GM12865 (cell line): ENCODE results near the gene TMEM114.

Source experiments
- DNase-seq: peaks from one replicate; pipeline ENCODE4 v3.0.0; 2010; ENCODE audit warnings: low read depth
- H3K4me3 ChIP-seq: 2 replicates; pipeline ENCODE4 v1.5.1; 2011; ENCODE audit warnings: mild to moderate bottlenecking, low read depth, low read length, control low read depth
- TF ChIP-seq, protein P1 (sequence below): IDR thresholded peaks from 2 replicates; pipeline ENCODE4 v1.5.1; 2011; ENCODE audit warnings: low read length, control low read depth, low read depth, inconsistent platforms; ENCODE audit not compliant: insufficient read depth; ENCODE audit errors: missing control alignments

Gene TMEM114

DNA sequence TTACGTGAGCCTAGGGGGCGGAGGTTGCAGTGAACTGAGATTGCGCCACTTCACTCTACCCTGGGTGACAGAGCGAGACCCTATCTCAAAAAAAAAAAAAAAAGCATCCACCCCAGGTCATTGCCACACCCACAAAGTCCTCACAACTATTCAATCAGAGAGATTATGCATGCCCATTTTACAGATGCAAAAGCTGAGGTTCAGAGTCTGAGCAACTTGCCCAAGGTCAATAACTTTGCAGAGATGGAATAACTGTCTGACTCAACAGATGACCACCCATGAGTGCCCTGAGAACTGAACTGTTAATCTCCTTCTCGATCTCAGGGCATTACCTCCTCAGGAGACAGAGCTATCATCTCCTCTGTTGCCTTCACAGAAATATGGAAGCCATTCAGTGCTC is 5.5 kb upstream of the TMEM114 start:
- no peak overlapping the region for H3K4me3 ChIP-seq
- TF ChIP-seq, protein P1, sequence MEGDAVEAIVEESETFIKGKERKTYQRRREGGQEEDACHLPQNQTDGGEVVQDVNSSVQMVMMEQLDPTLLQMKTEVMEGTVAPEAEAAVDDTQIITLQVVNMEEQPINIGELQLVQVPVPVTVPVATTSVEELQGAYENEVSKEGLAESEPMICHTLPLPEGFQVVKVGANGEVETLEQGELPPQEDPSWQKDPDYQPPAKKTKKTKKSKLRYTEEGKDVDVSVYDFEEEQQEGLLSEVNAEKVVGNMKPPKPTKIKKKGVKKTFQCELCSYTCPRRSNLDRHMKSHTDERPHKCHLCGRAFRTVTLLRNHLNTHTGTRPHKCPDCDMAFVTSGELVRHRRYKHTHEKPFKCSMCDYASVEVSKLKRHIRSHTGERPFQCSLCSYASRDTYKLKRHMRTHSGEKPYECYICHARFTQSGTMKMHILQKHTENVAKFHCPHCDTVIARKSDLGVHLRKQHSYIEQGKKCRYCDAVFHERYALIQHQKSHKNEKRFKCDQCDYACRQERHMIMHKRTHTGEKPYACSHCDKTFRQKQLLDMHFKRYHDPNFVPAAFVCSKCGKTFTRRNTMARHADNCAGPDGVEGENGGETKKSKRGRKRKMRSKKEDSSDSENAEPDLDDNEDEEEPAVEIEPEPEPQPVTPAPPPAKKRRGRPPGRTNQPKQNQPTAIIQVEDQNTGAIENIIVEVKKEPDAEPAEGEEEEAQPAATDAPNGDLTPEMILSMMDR, result no peak
- DNase-seq, result no peak

DNA sequence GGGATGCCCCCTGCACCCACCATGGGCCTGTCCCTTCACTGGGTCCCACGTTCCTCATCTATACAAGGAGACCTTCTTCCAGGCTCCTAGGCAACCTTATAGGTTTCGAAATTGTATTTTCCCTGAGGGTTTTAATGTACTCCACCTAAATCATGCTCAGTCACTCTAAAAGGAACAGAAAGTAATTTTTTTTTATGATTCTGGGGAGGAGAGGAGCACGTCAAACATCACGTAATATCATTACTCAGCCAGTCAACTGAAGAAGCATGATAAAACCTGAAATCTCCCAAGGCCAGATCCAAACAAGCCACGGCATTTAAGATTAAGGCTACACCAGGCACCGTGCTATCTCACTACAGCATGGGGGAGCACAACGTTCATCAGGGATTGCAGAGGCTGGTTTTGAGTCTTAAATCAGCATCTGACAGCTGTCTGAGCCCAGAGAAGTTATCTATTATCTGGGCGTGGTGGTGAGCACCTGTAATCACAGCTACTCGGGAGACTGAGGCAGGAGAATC is 3.9 kb upstream of the TMEM114 start:
- DNase-seq, result peak; percentile 6
- TF ChIP-seq, protein P1, result no peak
- H3K4me3 ChIP-seq, result no peak overlapping the region

DNA sequence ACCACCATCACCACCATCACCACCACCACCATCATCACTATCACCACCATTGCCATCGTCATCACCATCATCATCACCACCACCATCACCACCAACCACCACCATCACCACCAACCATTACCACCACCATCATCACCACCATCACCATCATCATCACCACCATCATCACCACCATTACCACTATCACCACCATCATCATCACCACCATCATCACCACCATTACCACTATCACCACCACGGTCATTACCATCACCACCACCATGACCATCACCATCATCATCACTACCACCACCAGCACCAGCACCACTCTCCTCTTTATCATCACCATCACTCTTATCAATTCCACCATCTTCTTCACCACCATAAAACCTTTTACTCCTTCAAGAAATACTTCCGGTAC is 1.1 kb upstream of the TMEM114 start:
- no peak overlapping the region for H3K4me3 ChIP-seq
- no peak for DNase-seq
- TF ChIP-seq, protein P1, result no peak

DNA sequence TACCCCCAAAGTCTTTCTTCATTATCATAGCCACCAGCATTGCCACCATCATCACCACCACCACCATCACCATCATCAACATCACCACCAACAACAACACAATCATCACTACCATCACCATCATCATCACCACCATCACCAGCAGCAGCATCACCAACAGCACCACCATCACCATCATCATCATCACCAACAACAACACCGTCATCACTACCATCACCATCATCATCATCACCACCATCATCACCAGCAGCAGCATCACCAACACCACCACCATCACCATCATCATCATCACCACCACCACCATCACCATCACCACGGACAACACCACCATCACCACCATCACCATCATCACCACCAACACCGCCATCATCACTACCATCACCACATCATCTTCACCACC is 500 bp upstream of the TMEM114 start:
- DNase-seq, result no peak
- H3K4me3 ChIP-seq, result no peak overlapping the region
- TF ChIP-seq, protein P1, result no peak

DNA sequence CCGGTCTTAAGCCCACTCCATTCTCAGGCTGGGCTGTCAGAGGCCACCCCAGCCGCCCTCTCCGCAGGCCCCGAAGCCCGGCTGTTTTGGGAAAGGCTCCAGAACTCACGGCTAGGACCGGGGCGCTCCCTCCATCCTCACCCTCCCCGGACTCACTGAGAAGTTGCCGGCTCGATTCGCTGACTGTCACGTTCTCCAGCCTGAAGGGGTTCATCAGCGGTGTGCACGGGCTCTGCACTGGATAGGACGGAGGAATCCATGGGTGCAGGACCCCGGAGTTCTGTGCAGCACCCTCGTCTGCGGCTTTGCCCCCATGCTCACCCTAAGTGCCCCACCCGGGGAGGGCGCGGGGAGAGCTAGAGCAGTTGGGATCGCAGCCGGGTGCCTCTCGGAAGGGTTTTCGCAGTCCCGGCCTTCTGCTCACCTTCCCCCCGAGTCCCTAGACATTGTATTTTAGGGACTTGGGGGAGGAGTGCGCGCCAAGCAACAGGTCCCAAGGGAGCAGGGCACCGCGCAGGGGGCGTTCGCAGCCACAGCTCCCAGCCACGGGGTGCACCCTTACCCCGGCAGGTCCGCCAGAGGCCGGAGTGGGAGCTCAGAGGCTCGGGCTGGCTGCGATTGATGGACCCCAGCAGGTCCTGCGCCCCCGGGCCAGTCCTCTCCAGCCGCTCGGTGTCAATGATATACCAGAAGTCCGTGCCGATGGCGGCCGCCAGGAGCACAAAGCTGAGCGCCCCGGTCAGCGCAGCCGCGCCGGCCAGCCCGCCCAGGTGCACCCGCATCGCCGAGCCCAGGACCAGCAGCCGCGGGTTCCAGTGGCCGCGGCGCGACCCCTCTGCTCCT is 1.0 kb downstream of the TMEM114 start:
- TF ChIP-seq, protein P1, result no peak
- DNase-seq, result no peak
- H3K4me3 ChIP-seq, result no peak overlapping the region

DNA sequence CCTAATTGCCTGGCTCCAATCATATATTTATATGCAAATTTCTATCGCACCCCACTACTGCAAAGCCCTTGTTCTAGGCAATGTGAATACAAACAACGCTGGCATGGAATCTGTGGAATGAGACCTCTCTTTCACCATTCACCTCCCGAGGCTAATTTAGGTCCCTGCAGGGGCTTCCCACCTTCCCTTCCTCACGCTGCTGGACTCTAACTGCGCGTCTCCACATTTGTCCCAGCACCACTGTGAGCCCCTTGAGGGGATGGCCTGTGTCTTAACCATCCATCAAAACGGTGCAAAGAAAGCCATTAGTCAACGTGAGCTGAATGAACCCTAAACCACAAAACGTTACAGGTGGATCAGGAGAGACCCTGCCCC is 1.6 kb downstream of the TMEM114 start:
- TF ChIP-seq, protein P1, result no peak
- no peak for DNase-seq
- H3K4me3 ChIP-seq, result no peak overlapping the region
